ENCODE data around the gene SLC25A45. TPM values are rescaled to one million over a fixed set of nuclear protein-coding genes. Genes with fewer than 3 reads are reported as not detected.

SLC25A45 gene
- polyA plus RNA-seq, 2 of the 4 experiments (the other 2 are of a cell fraction) = 3.1 to 8.1 TPM

DNA sequence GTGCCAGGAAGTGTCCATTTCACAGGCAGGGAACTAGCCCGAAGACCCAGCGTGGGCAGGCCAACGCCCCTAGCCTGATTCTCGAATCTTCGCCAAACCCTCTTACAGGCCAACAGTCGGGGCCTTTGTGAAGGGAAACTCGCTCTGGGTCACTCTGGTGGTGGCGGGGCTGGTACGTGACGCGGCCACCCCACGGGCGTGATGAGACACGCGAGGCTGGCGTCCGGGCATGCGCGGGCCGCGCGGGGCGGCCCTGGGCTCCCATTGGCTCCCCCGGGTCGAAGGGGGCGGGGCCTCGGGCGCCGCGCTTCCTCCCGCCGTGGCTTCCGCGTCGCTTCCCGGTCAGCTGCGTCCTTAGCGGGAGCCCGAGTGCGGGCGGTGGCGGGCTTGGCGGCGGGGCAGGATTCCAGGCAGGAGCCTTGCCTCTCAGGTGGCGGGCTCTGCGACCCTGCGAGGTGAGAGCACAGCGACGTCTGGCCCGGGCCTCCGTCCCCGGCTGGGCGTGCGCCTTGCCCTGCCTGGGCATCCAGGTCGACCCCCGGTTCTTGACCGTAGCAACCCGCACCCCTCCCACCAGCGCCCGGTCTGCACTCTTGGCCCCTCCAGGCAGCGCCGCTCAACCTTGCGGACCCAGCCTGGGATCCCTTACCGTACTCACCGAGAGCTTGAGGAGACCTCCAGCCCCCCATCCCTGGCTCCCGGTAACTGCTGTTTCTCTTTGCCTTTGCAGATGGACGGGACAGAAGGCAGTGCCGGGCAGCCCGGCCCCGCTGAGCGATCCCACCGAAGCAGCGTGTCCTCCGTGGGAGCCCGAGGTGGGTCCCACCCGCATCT lies 4.1 kb upstream of the SLC25A45 start, which contains the start of gene FRMD8 (continued):
- TF ChIP-seq, protein P1, sequence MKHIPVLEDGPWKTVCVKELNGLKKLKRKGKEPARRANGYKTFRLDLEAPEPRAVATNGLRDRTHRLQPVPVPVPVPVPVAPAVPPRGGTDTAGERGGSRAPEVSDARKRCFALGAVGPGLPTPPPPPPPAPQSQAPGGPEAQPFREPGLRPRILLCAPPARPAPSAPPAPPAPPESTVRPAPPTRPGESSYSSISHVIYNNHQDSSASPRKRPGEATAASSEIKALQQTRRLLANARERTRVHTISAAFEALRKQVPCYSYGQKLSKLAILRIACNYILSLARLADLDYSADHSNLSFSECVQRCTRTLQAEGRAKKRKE (CRISPR knock-in tag; IDR thresholded peaks at IDR 0.05; ENCODE audit: low read depth) = peak; percentile 74
- peak; percentile 0; the same call in 1 of the 2 replicates for TF ChIP-seq CHD4 (IDR thresholded peaks at IDR 0.05; ENCODE audit: borderline replicate concordance)
- no peak; the same call in 1 of the 2 replicates for TF ChIP-seq MYC (IDR thresholded peaks at IDR 0.05; ENCODE audit: borderline replicate concordance, low read length)
- no peak for TF ChIP-seq RARB (CRISPR knock-in tag; IDR thresholded peaks at IDR 0.05)
- no peak; the same call in 1 of the 2 replicates for TF ChIP-seq HOXA7 (CRISPR knock-in tag; IDR thresholded peaks at IDR 0.05)
- TF ChIP-seq, protein P2, sequence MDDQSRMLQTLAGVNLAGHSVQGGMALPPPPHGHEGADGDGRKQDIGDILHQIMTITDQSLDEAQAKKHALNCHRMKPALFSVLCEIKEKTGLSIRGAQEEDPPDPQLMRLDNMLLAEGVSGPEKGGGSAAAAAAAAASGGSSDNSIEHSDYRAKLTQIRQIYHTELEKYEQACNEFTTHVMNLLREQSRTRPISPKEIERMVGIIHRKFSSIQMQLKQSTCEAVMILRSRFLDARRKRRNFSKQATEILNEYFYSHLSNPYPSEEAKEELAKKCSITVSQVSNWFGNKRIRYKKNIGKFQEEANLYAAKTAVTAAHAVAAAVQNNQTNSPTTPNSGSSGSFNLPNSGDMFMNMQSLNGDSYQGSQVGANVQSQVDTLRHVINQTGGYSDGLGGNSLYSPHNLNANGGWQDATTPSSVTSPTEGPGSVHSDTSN (IDR thresholded peaks at IDR 0.05) = no peak
- TF ChIP-seq, protein P3, sequence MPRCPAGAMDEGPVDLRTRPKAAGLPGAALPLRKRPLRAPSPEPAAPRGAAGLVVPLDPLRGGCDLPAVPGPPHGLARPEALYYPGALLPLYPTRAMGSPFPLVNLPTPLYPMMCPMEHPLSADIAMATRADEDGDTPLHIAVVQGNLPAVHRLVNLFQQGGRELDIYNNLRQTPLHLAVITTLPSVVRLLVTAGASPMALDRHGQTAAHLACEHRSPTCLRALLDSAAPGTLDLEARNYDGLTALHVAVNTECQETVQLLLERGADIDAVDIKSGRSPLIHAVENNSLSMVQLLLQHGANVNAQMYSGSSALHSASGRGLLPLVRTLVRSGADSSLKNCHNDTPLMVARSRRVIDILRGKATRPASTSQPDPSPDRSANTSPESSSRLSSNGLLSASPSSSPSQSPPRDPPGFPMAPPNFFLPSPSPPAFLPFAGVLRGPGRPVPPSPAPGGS (IDR thresholded peaks at IDR 0.05) = no peak
- TF ChIP-seq BHLHE40 (IDR thresholded peaks at IDR 0.05; ENCODE audit: low read depth, low read length) = no peak
- no peak; the same call in 1 of the 2 replicates for TF ChIP-seq ZSCAN20 (CRISPR knock-in tag; IDR thresholded peaks at IDR 0.05)
- peak; percentile 60; the same call in 1 of the 2 replicates for TF ChIP-seq ZNF302 (CRISPR knock-in tag; IDR thresholded peaks at IDR 0.05)
- no peak for TF ChIP-seq SMC3 (IDR thresholded peaks at IDR 0.05)
- TF ChIP-seq RAD21 (conservative IDR thresholded peaks at IDR 0.05 in 1 of 2, IDR thresholded peaks at IDR 0.05 in 1 of 2) = no peak
- no peak for TF ChIP-seq RNF2 (IDR thresholded peaks at IDR 0.05; ENCODE audit: borderline replicate concordance, low read depth)
- no peak for TF ChIP-seq KDM1A (IDR thresholded peaks at IDR 0.05; ENCODE audit: low read depth)
- no peak for TF ChIP-seq HDAC2 (IDR thresholded peaks at IDR 0.05)
- TF ChIP-seq JUN (IDR thresholded peaks at IDR 0.05) = peak in 1 of 2 experiments; percentile 69; a peak in 2 of 5 replicates
- TF ChIP-seq TP53 (CRISPR knock-in tag; IDR thresholded peaks at IDR 0.05) = peak; percentile 46; the same call in 1 of the 2 replicates
- TF ChIP-seq POLR2A (IDR thresholded peaks at IDR 0.05; ENCODE audit: low read length) = peak; percentile 75
- TF ChIP-seq FOSL2 (IDR thresholded peaks at IDR 0.05) = no peak
- TF ChIP-seq FOSL2 (CRISPR knock-in tag; IDR thresholded peaks at IDR 0.05) = no peak
- no peak for TF ChIP-seq ZFP36 (IDR thresholded peaks at IDR 0.05; ENCODE audit: borderline replicate concordance, partially characterized antibody)
- peak; percentile 62; the same call in 1 of the 2 replicates for TF ChIP-seq HEYL (CRISPR knock-in tag; IDR thresholded peaks at IDR 0.05)
- TF ChIP-seq, protein P4, sequence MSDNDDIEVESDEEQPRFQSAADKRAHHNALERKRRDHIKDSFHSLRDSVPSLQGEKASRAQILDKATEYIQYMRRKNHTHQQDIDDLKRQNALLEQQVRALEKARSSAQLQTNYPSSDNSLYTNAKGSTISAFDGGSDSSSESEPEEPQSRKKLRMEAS (IDR thresholded peaks at IDR 0.05) = peak; percentile 93
- TF ChIP-seq NPAS2 (CRISPR knock-in tag; IDR thresholded peaks at IDR 0.05; ENCODE audit: borderline replicate concordance) = 0 out of 2 replicates have a peak, but pooled peaks have one; percentile 24
- no peak for TF ChIP-seq GATA3 (IDR thresholded peaks at IDR 0.05; ENCODE audit: borderline replicate concordance)
- no peak for TF ChIP-seq POLR2AphosphoS2 (conservative IDR thresholded peaks at IDR 0.05; ENCODE audit: low read length)
- no peak for TF ChIP-seq MAZ (IDR thresholded peaks at IDR 0.05; ENCODE audit: borderline replicate concordance, low read depth, low read length)
- no peak for TF ChIP-seq NFE2L2 (conservative IDR thresholded peaks at IDR 0.05; ENCODE audit: low read length)
- no peak for TF ChIP-seq CBX2 (IDR thresholded peaks at IDR 0.05; ENCODE audit: borderline replicate concordance, low read depth)
- TF ChIP-seq HOXB13 (CRISPR knock-in tag; IDR thresholded peaks at IDR 0.05; ENCODE audit: low read depth) = peak; percentile 94
- no peak for TF ChIP-seq SREBF2 (IDR thresholded peaks at IDR 0.05)
- no peak for TF ChIP-seq CHD2 (IDR thresholded peaks at IDR 0.05; ENCODE audit: low read length, partially characterized antibody)
- TF ChIP-seq, protein P5, sequence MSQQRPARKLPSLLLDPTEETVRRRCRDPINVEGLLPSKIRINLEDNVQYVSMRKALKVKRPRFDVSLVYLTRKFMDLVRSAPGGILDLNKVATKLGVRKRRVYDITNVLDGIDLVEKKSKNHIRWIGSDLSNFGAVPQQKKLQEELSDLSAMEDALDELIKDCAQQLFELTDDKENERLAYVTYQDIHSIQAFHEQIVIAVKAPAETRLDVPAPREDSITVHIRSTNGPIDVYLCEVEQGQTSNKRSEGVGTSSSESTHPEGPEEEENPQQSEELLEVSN (IDR thresholded peaks at IDR 0.05; ENCODE audit: borderline replicate concordance, low read depth) = peak; percentile 91
- peak; percentile 39; the same call in 1 of the 2 replicates for TF ChIP-seq PHF8 (IDR thresholded peaks at IDR 0.05; ENCODE audit: borderline replicate concordance, low read depth)
- TF ChIP-seq, protein P6, sequence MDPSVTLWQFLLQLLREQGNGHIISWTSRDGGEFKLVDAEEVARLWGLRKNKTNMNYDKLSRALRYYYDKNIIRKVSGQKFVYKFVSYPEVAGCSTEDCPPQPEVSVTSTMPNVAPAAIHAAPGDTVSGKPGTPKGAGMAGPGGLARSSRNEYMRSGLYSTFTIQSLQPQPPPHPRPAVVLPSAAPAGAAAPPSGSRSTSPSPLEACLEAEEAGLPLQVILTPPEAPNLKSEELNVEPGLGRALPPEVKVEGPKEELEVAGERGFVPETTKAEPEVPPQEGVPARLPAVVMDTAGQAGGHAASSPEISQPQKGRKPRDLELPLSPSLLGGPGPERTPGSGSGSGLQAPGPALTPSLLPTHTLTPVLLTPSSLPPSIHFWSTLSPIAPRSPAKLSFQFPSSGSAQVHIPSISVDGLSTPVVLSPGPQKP (IDR thresholded peaks at IDR 0.05; ENCODE audit: low read depth, low read length) = no peak
- TF ChIP-seq FOXS1 (CRISPR knock-in tag; IDR thresholded peaks at IDR 0.05) = peak; percentile 77; the same call in 1 of the 2 replicates
- no peak for TF ChIP-seq FOSB (CRISPR knock-in tag; IDR thresholded peaks at IDR 0.05)
- no peak for TF ChIP-seq RFX5 (IDR thresholded peaks at IDR 0.05)
- no peak for TF ChIP-seq CBX8 (IDR thresholded peaks at IDR 0.05)

All from A549 (cell line).